Measurements from ENCODE around the gene PTPRN2.

Gene PTPRN2

GRCh38 chr7:157615101-157615817 is 972.4 kb downstream of the PTPRN2 start:
- DNase-seq, result no peak

- DNase-seq, result no peak
These were observed 973.1 kb downstream of the PTPRN2 start for GRCh38 chr7:157614457-157615020.

- DNase-seq, result peak; percentile 33
These were observed 973.9 kb downstream of the PTPRN2 start for GRCh38 chr7:157613575-157614322.

- DNase-seq, result no peak
These were observed 974.7 kb downstream of the PTPRN2 start for GRCh38 chr7:157612664-157613561.

GRCh38 chr7:157612009-157612663 is 975.5 kb downstream of the PTPRN2 start:
- DNase-seq, result no peak

- DNase-seq, result no peak
These were observed 976.3 kb downstream of the PTPRN2 start for GRCh38 chr7:157611341-157611740.

GRCh38 chr7:157610671-157611295 is 976.8 kb downstream of the PTPRN2 start:
- DNase-seq, result no peak

- DNase-seq, result no peak
These were observed 977.5 kb downstream of the PTPRN2 start for GRCh38 chr7:157609932-157610640.

GRCh38 chr7:157609516-157609915 is 978.1 kb downstream of the PTPRN2 start:
- DNase-seq, result no peak

GRCh38 chr7:157607218-157607617 is 980.4 kb downstream of the PTPRN2 start:
- no peak for DNase-seq

GRCh38 chr7:157606140-157606539 is 981.5 kb downstream of the PTPRN2 start:
- DNase-seq, result no peak

- DNase-seq, result no peak
These were observed 982.0 kb downstream of the PTPRN2 start for GRCh38 chr7:157605638-157606037.

- no peak for DNase-seq
These were observed 982.8 kb downstream of the PTPRN2 start for GRCh38 chr7:157604661-157605381.

GRCh38 chr7:157603716-157604115 is 983.9 kb downstream of the PTPRN2 start:
- no peak for DNase-seq

- no peak for DNase-seq
These were observed 984.6 kb downstream of the PTPRN2 start for GRCh38 chr7:157603005-157603404.

GRCh38 chr7:157602581-157602980 is 985.0 kb downstream of the PTPRN2 start:
- no peak for DNase-seq

GRCh38 chr7:157602156-157602555 is 985.5 kb downstream of the PTPRN2 start:
- no peak for DNase-seq

GRCh38 chr7:157601530-157601929 is 986.1 kb downstream of the PTPRN2 start:
- DNase-seq, result no peak

GRCh38 chr7:157599491-157599890 is 988.1 kb downstream of the PTPRN2 start:
- no peak for DNase-seq

- DNase-seq, result no peak
These were observed 990.1 kb downstream of the PTPRN2 start for GRCh38 chr7:157597562-157597961.

GRCh38 chr7:157596881-157597280 is 990.7 kb downstream of the PTPRN2 start:
- no peak for DNase-seq

Data from NCI-H510A (cell line).